OCI-LY3 (cell line): ENCODE data around the gene CAMTA1.

Source experiments
- H2AFZ ChIP-seq: fragments of 200-600, 300-600 bp; shearing (Covaris generic); 2 replicates; pipeline ENCODE4 v1.6.0; 2014; ENCODE audit warnings: antibody characterized with exemption, low read depth, low read length
- H3K27ac ChIP-seq: fragments of 200-600, 300-600 bp; sonication (generic); 2 replicates; pipeline ENCODE4 v1.5.1; 2014; ENCODE audit warnings: mild to moderate bottlenecking, low read length, moderate library complexity, mixed read lengths
- H3K27me3 ChIP-seq: fragments of 200-600, 300-600 bp; sonication (generic); 2 replicates; pipeline ENCODE4 v1.6.1; 2014; ENCODE audit warnings: low read depth, low read length, mixed read lengths
- H3K36me3 ChIP-seq: fragments of 200-600, 300-600 bp; sonication (generic); replicated peaks from 2 replicates; pipeline ENCODE3; 2014; ENCODE audit warnings: low read depth, low read length, mixed read lengths
- H3K4me1 ChIP-seq: fragments of 300-600, 200-600 bp; sonication (generic); 2 replicates; pipeline ENCODE4 v1.6.1; 2014; ENCODE audit warnings: low read length, mixed read lengths
- H3K4me2 ChIP-seq: fragments of 200-600, 300-600 bp; sonication (generic); 2 replicates; pipeline ENCODE4 v1.6.1; 2014; ENCODE audit warnings: low read length, mixed read lengths
- H3K4me3 ChIP-seq: fragments of 300-600, 200-600 bp; sonication (generic); 2 replicates; pipeline ENCODE4 v1.5.1; 2014; ENCODE audit warnings: antibody characterized with exemption, mild to moderate bottlenecking, low read length, moderate library complexity
- H3K79me2 ChIP-seq: fragments of 300-600, 200-600 bp; shearing (Covaris generic); 2 replicates; pipeline ENCODE4 v1.6.1; 2014; ENCODE audit warnings: mild to moderate bottlenecking, low read length, mixed read lengths
- H3K9ac ChIP-seq: fragments of 300-600, 200-600 bp; shearing (Covaris generic); 2 replicates; pipeline ENCODE4 v1.6.0; 2014; ENCODE audit warnings: mild to moderate bottlenecking, low read length, moderate library complexity
- H3K9me3 ChIP-seq: fragments of 200-600, 300-600 bp; shearing (Covaris generic); 2 replicates; pipeline ENCODE4 v1.6.1; 2014; ENCODE audit warnings: low read length, mixed read lengths; ENCODE audit not compliant: insufficient read depth
- H4K20me1 ChIP-seq: fragments of 200-600, 300-600 bp; sonication (generic); 2 replicates; pipeline ENCODE4 v1.6.1; 2016; ENCODE audit warnings: low read length, mixed read lengths; ENCODE audit not compliant: insufficient read depth
- CTCF ChIP-seq: fragments of 200-600, 300-600 bp; sonication (generic); IDR thresholded peaks from 2 replicates; pipeline ENCODE4 v1.5.1; 2014; ENCODE audit warnings: antibody characterized with exemption, low read length, low read depth
- EZH2phosphoT487 ChIP-seq: fragments of 200-600 bp; shearing (Covaris generic); IDR thresholded peaks from 2 replicates; pipeline ENCODE4 v1.6.1; 2018; ENCODE audit warnings: antibody characterized with exemption, mixed run types, low read depth

The CAMTA1 gene

GRCh38 chr1:7590426-7590790 lies 805.2 kb downstream of the CAMTA1 start:
- H3K27me3 ChIP-seq: no peaks in the 10 kb centered on the region; the same call in none of the 2 replicates
- no peak overlapping the region for H3K27ac ChIP-seq
- no peak overlapping the region for H3K4me2 ChIP-seq
- H3K9ac ChIP-seq: no peak overlapping the region
- H2AFZ ChIP-seq: no peak overlapping the region
- H3K4me1 ChIP-seq: no peaks in the 10 kb centered on the region
- H3K4me3 ChIP-seq: no peak overlapping the region
- H4K20me1 ChIP-seq: no peaks in the 10 kb centered on the region
- TF ChIP-seq CTCF (no peak), EZH2phosphoT487 (no peak)
- no peaks in the 10 kb centered on the region for H3K9me3 ChIP-seq
- no peaks in the 10 kb centered on the region for H3K79me2 ChIP-seq
- no peaks in the 10 kb centered on the region for H3K36me3 ChIP-seq

GRCh38 chr1:7591565-7591964 lies 806.3 kb downstream of the CAMTA1 start:
- no peaks in the 10 kb centered on the region for H3K4me1 ChIP-seq
- no peak overlapping the region for H3K4me3 ChIP-seq
- H3K9ac ChIP-seq: no peak overlapping the region
- H3K27ac ChIP-seq: no peak overlapping the region
- H4K20me1 ChIP-seq: no peaks in the 10 kb centered on the region
- H3K9me3 ChIP-seq: no peaks in the 10 kb centered on the region
- no peak overlapping the region for H2AFZ ChIP-seq
- H3K27me3 ChIP-seq: no peaks in the 10 kb centered on the region; the same call in none of the 2 replicates
- no peaks in the 10 kb centered on the region for H3K79me2 ChIP-seq
- no peak overlapping the region for H3K4me2 ChIP-seq
- no peaks in the 10 kb centered on the region for H3K36me3 ChIP-seq
- TF ChIP-seq EZH2phosphoT487: no peak
- no peak for TF ChIP-seq CTCF

GRCh38 chr1:7592120-7592798 lies 807.0 kb downstream of the CAMTA1 start:
- H4K20me1 ChIP-seq: no peaks in the 10 kb centered on the region
- no peak overlapping the region for H3K4me3 ChIP-seq
- no peak overlapping the region for H3K27ac ChIP-seq
- TF ChIP-seq CTCF (no peak), EZH2phosphoT487 (no peak)
- H3K36me3 ChIP-seq: no peaks in the 10 kb centered on the region
- H3K9ac ChIP-seq: no peak overlapping the region
- H3K4me1 ChIP-seq: no peaks in the 10 kb centered on the region
- H3K27me3 ChIP-seq: no peaks in the 10 kb centered on the region; the same call in none of the 2 replicates
- no peaks in the 10 kb centered on the region for H3K9me3 ChIP-seq
- H3K79me2 ChIP-seq: no peaks in the 10 kb centered on the region
- H2AFZ ChIP-seq: no peak overlapping the region
- H3K4me2 ChIP-seq: no peak overlapping the region

- Histone ChIP-seq H3K4me1 (no peaks in the 10 kb centered on the region), H3K27me3 (no peaks in the 10 kb centered on the region; the same call in none of the 2 replicates), H4K20me1 (no peaks in the 10 kb centered on the region), H3K4me3 (no peak overlapping the region), H3K9me3 (no peaks in the 10 kb centered on the region), H3K27ac (no peak overlapping the region), H3K79me2 (no peaks in the 10 kb centered on the region), H3K4me2 (no peak overlapping the region), H3K36me3 (no peaks in the 10 kb centered on the region), H3K9ac (no peak overlapping the region), H2AFZ (no peak overlapping the region)
- TF ChIP-seq CTCF: no peak
- TF ChIP-seq EZH2phosphoT487: no peak
Observed at GRCh38 chr1:7594002-7594713, 808.9 kb downstream of the CAMTA1 start.
